Erythroblast (primary cell): Measurements from ENCODE around the gene TOMM34.

Experiments used
- GATA1 ChIP-seq: IDR thresholded peaks from 2 replicates; pipeline ENCODE4 v1.6.1; 2011; ENCODE audit warnings: low read depth, mild to moderate bottlenecking, control low read depth, low read length, moderate library complexity
- POLR2A ChIP-seq: IDR thresholded peaks from 2 replicates; pipeline ENCODE4 v1.6.1; 2011; ENCODE audit warnings: mild to moderate bottlenecking, low read length

GRCh38 chr20:44942264-44942973 is 17.8 kb downstream of the TOMM34 start:
- TF ChIP-seq POLR2A (no peak), GATA1 (no peak)
